HG03442 (cell line): ENCODE measurements around the gene GRK5.
A peak's percentile ranks its signal among the peaks of the same experiment; 100 is the strongest.

ENCODE experiments used
- ATAC-seq: cut with Tn5 transposase; IDR thresholded peaks from one replicate; pipeline ENCODE4 v1.9.1; 2021; ENCODE audit warnings: mild to moderate bottlenecking, moderate library complexity; ENCODE audit not compliant: unreplicated experiment

The GRK5 gene

GRCh38 chr10:119292968-119293760, 85.8 kb downstream of the GRK5 start:
- no peak for ATAC-seq

DNA sequence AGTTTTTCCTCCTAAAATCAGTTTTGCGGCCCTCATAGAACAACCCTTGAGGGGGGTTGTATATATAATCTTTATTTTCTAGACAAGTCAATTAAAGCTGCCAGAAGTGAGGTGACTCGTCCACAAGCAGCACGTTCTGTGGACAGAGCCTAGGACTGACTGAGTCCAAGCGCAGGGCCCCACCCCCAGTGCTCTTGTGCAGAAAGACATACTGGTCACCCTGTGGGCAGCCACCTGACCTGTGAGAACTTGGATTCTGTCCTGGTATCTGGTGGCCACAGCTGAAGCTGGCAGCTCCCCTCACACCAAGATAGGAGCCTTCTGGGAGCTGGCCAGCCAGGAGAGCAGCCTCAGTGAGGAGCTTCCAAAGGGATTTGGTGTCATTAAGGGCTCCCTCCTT, 89.3 kb downstream of the GRK5 start:
- no peak for ATAC-seq

GRCh38 chr10:119297207-119297968, 90.0 kb downstream of the GRK5 start:
- ATAC-seq: no peak

GRCh38 chr10:119298810-119299209, 91.4 kb downstream of the GRK5 start:
- ATAC-seq: no peak

DNA sequence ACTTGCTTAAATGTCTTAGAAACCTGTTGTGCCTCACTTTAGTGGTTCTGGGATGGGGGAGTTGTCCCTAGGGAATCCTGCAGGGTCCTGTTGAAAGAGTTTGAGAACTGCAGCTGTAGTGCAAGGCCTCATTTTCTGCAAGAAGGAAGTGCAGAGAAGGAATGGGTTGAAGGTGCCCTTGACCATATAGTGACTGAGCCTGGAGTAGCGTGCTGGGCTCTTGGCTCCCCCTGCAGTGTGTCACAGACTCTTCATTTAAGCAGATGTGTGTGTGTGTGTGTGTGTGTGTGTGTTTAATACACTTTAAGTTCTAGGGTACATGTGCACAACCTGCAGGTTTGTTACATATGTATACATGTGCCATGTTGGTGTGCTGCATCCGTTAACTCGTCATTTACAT, 92.2 kb downstream of the GRK5 start:
- ATAC-seq: no peak

GRCh38 chr10:119301397-119301796, 94.0 kb downstream of the GRK5 start:
- ATAC-seq: no peak

- no peak for ATAC-seq
Measured at GRCh38 chr10:119302172-119302571, 94.8 kb downstream of the GRK5 start.

- no peak for ATAC-seq
Measured at GRCh38 chr10:119302591-119303253, 95.4 kb downstream of the GRK5 start.

GRCh38 chr10:119303886-119304285, 96.5 kb downstream of the GRK5 start:
- ATAC-seq: no peak

DNA sequence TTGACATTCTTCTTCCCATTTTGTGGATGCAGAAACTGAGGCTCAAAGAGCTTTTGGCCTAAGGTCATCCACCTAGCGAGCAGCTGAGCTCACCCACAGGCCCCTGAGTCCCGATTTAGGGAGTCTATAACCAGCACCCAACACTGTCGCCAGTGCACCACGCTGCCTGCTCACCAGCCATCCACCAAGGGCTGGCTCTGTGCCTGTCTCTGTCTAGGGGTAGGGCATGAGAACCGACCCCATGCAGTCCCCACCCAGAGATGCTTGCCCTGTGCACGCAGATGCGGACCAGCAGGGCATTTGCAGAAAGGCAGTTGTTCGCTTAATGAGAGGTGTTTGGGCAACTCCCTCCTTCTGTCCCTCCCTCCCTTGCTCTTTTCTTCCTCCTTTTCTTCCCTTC, 97.2 kb downstream of the GRK5 start:
- ATAC-seq: no peak

DNA sequence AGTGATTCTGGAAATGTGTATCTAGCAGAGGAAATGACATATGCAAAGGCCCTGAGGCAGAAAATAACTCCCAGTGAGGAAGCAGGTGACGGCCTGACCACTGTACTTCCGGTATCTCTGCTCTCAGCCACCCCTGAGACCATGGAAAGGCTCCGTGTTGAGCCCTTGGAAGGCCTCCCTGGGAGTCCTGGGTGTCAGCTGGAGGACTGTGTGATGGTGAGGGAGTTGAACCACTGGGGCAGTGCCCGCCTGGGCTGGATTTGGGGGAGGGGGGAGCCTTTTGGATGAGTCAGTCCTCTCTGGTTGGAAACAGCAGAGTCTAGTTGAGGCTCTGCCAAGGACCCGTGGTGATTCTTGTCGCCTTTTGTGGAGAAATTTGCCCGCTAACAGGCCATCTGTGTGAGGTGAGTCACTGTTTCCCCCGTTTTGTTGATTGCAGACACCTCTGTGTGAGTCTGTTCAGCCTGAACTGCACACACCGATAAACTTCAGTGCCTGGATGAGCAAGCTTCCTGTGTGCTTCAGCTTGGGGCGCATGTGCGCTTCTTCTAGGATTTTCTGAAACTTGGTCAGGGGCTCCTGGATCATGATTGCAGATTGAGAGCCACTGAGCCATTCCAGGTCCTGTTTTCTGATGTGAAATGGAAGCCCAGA, 98.6 kb downstream of the GRK5 start:
- ATAC-seq: peak; percentile 52

DNA sequence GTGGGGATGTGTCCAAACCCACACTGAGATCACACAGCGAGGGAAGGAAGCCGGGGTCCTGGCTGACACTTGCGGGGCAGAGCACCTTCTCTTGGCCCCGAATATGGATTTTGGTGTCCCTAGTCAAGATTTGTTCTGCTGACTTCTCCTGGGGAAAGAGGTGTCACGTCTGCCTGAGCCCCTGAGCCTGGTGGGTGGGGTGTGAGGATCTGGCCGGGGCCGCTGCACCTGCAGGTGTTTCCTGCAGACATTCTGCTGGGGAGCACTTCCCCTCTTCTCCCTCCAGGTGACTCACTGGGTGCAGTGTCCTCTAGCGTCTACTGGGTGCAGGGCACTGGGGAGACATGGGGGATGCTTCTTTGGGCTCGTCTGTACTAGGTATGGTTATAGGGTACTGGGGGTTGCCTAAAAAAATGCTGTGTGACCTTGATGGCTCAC, 99.2 kb downstream of the GRK5 start:
- ATAC-seq: peak; percentile 56

DNA sequence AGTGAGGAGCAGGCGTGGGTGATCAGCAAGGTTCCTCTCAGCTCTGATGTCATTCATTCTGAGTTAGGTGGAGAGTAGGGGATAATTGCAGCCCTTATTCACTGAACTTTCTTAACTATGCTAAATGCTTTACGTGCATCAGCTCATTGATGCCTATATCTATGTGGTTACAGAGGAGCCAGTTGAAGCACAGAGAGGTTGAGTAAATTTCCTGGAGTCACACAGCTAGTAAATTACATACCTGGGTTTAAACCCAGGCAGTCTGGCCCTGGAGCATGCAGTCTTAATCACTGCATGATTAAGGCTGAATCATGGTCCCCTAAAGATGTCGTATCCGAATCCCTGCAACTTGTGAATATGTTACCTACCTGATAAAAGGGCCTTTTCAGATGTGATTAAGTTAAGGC, 99.6 kb downstream of the GRK5 start:
- ATAC-seq: no peak

DNA sequence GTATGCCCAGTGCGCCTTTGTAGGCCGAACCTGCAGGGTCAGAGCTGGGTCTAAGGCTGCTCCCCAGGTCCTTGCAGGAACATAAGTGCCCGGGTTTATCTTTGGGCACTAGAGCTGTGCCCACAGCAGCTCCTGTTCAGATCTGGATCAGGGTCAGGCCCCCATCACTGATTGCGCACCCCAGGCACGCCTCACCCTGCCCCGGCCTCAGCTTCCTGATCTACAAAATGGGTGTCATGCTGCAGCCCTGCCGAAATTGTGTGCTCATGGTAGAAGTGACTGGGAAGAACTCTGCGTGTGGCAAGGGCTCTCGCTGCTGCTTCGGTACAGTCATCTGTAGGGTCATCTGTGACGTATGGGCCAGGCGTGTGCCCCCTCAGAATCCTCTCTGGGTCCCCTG, 100.7 kb downstream of the GRK5 start:
- ATAC-seq: no peak

DNA sequence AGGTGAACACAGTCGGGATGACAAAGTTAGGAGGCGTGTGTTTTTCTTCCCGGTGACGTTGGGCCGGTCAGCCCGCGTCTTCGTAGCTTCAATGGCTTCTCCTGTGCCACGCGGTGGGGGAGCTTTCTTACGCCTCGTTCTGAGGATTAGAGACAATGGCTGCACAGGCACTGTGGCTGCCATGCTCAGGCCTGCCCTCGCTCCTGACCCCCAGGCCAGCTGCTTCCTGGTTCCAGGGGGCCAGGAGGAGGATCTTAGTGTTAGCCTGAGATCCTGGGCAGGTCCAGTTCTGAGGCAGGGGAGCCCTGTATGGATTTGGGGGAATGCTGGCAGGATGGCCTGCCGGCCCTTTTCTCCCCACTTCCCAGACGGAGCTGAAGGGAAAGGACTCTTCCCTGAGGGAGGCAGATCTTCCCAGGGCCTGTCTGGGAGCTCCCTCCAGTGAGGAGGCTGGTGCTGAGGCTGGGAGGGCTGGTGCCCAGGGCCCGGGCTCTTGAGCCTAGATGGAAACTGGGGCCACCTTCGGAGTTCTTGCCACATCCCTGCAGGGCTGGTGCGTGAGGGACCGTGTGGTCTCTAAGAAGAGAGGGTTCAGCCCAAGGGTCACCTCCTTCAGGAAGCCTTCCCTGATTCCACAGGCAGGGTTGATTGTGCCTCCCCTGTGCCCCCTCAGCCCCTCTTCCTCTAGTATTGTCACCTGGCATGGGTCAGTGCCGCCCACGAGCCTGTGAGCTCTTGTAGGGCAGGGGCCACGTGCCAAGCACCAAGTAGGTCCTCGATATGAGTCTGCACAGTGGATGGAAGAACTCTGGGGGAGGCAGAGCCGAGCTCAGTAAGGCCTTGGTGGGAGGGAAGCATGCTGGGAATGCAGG, 101.4 kb downstream of the GRK5 start:
- ATAC-seq: no peak

- ATAC-seq: peak; percentile 21
Measured at GRCh38 chr10:119309423-119309770, 102.0 kb downstream of the GRK5 start.

- ATAC-seq: no peak
Measured at GRCh38 chr10:119310806-119311205, 103.4 kb downstream of the GRK5 start.

DNA sequence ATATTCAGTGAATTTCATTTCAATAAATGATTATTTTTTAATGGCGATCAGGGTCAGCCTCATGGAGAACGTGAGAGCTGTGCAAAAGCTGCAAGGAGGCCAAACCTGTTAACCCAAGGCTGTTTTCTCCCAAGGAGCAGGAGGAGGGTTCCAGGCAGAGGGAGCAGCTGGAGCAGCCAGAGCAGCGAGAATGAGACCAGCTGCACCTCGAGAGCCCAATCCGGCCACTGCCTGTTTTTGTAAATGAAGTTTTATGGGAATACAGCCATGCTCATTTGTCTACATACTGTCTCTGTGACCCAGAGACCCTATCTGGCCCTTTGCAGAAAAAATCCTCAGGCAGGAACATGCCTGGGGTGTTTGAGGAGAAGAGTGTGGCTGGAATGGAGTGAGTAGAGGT, 104.9 kb downstream of the GRK5 start:
- ATAC-seq: no peak

DNA sequence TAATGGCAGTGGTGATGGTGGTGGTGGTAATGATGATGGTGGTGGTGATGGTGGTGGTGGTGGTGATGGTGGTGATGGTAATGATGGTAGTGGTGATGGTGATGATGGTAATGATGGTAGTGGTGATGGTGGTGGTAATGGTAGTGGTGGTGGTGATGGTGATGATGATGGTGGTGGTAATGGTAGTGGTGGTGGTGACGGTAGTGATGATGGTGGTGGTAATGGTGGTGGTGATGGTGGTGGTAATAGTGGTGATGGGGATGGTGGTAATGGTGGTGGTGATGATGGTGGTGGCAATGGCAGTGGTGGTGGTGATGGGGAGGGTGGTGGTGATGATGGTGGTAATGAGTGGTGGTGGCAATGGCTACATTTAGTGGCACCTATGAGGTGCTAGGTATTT, 105.7 kb downstream of the GRK5 start:
- no peak for ATAC-seq

DNA sequence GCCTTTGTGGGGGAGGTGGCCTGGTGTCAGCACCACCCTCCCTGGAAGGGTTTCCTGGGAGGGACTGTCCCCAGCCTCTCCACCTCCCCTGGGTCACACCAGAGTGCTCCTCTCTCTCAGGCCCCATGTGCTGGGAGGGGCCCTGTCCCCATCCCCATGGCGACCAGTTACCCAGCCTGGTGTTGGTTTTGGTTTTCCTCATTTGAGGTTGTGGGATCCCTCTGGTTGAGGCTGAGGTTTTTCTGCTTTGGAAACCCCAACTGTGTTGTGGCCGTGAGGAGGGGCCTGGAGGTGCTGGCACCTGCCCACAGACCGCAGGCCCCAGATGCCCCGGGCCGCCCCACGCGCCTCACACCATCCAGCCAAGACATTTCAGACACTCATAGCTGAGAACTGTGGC, 106.3 kb downstream of the GRK5 start:
- peak; percentile 66 for ATAC-seq
